ENCODE measurements around the gene WDTC1.
"Not testable (repeated sequence)": the region's sequence is repeated elsewhere in the genome, so short reads cannot be mapped to it uniquely, and the experiment has no call there.

The WDTC1 gene

DNA sequence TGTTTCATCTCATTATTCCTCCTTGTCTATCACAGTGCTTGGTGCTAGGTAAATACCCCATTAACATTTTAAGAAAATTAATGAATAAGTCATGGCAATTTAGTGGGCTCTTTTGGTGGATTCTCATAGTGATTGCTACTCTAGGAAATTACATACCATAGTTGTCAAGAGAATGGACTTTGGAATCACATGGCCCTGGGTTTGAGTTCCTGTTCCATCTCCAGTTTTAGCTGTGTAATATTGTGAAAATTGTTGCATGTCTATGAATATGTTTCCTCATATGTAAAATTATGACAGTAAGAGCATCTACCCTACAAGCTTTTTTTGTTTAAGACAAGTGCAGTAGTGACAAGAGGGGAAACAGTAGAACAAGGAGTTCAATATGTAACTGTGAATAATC is 20.7 kb downstream of the WDTC1 start:
- DNase-seq = no peak

DNA sequence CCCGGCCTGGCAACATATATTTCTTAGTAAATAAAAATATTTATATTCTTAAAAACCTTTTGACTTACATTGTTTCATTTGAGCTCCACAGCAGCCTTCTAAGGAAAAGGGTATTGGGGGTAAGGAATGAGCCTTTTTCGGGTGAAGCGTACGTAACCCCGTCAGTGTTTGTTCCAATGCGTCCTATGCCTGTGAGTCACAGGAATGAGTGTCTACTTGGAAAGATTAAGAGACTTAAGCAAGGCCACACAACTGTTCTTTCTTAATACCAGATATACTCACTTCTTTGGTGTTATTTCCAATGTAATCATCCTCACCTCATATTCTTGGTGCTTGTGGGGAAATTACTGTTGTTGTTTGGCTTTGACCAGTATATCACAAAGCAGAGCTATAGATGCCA is 22.7 kb downstream of the WDTC1 start:
- DNase-seq = no peak

DNA sequence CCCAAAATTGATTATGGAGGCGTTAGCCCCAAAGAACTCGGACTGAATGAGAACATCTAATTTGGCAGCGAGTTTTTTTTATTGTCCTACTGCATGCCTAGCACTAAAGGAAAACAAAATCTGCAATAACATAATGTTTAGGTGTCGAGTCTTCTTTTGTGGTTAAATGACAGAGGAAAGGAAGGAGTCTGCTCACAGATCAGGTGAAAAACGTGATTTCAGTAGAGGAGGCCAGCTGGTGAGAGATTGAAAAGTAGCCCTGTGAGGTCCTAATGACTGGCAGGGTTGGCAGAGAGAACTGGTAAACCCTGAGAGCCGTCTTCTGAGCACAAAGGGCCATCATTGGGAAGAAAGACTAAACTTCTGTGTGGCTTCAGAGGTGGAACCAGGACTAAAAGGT is 24.2 kb downstream of the WDTC1 start:
- no peak for DNase-seq

DNA sequence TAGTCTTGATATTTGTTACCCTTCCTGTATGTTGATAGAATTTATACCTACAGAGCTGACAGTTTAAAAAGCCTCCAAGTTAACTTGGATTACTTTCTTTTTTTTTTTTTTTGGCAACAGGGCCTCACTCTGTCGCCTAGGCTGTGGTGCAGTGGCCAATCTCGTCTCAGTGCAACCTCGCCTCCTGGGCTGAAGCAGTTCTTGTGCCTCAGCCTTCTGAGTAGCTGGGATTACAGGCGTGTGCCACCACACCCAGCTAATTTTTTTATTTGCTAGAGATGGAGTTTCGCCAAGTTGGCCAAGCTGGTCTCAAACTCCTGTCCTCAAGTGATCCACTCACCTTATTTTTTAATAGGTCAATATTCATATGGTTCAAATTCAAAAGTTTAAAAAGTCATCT is 32.7 kb downstream of the WDTC1 start:
- no peak for DNase-seq

DNA sequence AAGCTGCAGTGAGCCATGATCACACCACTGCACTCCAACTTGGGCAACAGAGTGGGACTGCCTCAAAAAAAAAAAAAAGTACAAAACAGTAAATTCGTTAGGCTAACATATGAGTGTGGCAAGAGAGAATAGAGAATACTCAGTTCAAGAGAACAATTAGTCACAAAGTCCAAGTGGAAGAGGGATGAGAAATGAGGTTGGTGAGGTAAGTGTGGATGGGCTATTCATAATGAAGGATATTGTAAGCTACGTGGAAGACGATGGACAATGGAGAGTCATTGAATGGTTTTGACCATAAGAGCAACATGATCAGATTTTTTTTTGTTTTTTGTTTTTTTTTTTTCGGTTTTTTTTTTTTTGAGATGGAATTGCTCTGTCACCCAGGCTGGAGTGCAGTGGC is 34.8 kb downstream of the WDTC1 start:
- DNase-seq = no peak

DNA sequence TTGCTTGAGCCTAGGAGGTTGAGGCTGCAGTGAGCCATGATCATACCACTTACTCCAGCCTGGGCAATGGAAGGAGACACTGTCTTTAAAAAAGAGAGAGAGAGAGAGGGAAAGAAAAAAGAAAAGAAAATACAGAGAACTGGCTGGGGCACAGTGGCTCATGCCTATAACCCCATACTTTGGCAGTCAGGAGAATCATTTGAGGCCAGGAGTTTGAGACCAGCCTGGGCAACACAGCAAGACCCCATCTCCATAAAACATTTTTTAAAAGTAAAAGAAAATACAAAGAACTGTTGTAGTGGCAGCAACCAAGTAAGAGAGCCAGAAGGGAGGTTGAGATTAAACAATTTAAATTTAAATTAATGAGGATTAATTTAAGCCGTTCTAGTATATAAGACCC is 39.8 kb downstream of the WDTC1 start:
- DNase-seq = no peak

DNA sequence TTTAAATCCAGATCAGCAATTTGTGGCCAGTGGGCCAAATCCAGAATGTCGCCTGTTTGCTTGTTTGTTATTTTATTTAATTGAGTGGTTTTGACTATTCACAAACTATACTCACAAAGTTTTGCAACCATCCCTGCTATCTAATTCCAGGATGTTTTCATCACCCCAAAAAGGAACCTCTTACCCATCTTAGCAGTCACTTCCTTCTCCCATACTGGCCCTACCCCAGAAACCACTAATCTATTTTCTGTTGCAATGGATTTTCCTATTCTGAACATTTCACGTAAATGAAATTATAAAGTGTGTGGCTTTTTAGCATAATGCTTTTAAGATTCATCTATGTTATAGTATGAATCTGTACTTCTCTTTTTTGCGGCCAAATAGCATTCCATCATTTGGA is 41.3 kb downstream of the WDTC1 start:
- no peak for DNase-seq

DNA sequence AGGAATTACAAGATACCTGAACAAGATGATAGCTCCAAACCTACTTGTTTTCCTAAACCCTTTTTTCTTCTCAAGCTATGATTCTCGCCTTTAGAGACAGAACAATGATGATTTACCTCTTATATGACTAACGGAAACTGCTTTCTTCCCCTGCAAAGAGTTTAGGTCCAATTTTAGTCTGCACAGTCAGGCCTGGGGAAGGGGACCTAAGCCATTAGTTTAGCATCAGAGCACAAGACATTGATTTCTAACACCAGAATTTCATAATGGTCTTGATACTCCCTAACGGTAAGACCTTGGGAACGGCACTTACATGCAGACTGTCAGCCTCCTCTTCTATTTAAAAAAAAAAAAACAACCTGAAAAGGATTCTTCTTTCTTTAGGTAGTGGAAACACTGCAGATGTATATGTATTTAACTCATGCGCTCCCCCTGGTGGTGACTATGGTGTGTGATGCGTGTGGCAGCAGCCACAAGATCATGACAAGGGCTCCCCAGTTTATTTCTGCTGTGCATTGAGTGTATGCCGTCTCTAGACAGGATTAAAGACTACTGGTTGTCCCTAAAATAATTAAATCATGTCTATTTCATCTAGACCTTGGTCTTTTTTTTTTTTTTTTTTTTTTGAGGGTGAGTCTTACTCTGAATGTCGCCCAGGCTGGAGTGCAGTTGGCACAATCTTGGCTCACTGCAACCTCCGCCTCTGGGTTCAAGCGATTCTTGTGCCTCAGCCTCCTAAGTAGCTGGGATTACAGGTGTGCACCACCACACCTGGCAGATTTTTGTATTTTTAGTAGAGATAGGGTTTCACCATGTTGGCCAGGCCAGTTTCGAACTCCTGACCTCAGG is 50.2 kb downstream of the WDTC1 start:
- DNase-seq = peak; percentile 74

DNA sequence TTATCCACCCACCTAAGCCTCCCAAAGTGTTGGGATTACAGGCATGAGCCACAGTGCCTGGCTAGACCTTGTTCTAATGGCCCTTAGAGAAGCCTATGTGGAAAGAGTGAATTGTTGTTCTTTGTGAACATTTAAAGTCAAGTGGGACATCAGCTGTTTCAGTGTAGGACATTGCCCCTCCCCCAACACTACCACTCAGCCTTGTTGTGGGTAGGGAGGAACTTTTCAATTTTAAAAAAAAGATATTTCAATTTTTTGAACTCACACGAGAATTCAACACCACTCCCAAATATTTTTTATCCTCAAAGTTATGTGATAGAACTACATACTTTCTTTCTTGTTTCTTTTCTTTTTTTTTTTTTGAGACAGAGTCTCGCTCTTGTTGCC is 50.8 kb downstream of the WDTC1 start:
- DNase-seq = no peak

DNA sequence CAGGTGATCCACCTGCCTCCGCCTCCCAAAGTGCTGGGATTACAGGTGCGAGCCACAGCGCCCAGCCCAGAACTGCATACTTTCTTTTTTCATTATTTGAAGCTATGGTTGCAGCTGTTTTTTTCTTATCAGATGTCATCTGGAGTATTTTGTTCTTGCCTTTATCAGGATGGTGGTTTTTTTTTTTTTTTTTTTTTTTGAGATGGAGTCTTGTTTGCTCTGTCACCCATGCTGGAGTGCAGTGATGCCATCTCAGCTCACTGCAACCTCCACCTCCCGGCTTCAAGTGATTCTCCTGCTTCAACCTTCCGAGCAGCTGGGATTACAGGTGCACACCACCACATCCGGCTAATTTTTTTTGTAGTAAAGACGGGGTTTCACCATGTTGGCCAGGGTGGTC is 51.4 kb downstream of the WDTC1 start:
- not testable (repeated sequence) for DNase-seq

DNA sequence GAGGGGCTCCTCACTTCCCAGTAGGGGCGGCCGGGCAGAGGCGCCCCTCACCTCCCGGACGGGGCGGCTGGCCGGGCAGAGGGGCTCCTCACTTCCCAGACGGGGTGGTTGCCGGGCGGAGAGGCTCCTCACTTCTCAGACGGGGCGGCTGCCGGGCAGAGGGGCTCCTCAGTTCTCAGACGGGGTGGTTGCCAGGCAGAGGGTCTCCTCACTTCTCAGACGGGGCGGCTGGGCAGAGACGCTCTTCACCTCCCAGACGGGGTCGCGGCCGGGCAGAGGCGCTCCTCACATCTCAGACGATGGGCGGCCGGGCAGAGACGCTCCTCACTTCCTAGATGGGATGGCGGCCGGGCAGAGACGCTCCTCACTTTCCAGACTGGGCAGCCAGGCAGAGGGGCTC is 54.7 kb downstream of the WDTC1 start:
- not testable (repeated sequence) for DNase-seq

DNA sequence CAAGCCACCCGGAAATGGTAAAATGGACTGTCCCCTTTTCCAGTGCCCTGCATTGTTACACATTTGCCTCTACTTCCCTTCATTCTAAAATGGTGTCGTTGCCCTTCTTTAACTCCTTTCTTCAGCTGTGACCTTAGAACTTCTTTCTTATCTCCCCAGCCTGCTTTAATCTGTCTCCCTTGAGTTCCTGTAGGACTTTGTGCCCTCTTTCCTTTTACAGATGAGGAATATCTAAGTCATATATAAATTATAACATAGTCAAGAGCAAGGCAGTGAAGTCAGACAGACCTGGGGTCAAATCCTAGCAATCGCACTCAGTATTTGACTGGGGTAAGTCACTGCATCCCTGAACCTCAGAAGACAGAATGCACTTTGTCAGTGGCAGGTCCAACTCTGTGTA is 56.1 kb downstream of the WDTC1 start:
- no peak for DNase-seq

DNA sequence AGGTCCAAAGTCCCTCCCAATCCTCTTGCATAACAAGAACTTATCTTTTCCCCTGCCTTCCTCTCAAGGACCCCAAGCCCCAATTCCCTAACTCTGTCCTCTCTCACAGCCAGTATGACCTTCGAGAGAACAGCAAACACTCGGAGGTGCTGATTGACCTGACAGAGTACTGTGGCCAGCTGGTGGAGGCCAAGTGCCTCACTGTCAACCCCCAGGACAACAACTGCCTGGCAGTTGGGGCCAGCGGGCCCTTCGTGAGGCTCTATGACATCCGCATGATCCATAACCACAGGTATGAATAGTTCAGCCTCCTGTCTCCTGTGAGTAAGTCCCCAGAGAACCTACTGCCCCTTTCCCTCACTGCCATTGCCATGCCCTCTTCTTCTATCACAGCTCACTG is 57.7 kb downstream of the WDTC1 start:
- DNase-seq = no peak

DNA sequence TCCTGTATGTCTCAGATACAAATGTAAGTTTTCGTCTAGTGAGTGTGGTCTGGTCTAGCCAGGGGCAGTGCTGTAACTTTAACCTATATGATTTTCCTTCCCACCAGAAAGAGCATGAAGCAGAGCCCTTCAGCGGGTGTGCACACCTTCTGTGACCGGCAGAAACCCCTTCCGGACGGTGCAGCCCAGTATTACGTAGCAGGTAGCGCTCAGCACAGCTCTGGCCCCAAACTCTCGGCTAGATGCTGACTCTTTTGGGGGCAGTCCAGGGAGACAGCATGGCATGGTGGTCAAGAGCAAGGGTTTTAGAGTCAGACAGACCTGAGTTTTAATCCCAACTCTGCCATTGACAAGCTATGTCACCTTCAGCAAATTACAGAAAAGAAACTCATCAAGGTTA is 59.5 kb downstream of the WDTC1 start:
- DNase-seq = no peak

DNA sequence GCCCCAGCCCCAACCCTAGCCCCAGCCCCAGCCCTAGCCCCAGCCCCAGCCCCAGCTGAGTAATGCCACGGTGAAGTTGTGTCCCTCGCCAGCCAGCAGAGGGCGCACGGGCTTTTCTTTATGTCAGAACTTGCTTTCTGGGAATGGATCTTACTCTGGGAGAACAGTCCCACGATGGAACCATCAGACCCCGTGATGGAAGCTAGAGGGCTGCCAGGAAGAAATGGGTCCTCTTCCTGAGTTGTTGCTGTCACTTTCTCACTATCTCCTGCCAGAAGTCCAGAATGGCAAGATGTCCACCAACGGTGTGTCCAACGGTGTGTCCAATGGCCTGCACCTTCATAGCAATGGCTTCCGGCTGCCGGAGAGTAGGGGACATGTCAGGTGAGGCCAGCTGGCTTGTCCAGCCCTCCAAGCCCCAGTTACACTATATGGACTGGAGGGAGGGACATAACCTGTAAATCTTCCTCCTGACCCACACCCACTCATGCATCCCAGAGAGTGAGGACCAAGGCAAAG is 62.4 kb downstream of the WDTC1 start:
- DNase-seq = peak; percentile 57

DNA sequence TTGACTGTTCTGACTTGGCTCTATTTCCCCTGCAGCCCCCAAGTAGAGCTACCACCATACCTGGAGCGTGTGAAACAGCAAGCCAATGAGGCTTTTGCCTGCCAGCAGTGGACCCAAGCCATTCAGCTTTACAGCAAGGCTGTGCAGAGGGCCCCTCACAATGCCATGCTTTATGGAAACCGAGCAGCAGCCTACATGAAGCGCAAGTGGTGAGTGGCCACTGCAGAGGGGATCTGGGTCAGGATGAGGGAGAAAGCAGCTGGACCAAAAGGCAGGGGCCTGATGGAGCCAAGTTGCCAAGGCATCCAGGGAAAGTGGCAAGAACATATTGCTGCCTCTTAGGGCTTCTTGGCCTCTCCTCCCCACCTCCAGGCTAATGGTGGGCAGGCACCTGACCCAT is 63.5 kb downstream of the WDTC1 start:
- DNase-seq = no peak

DNA sequence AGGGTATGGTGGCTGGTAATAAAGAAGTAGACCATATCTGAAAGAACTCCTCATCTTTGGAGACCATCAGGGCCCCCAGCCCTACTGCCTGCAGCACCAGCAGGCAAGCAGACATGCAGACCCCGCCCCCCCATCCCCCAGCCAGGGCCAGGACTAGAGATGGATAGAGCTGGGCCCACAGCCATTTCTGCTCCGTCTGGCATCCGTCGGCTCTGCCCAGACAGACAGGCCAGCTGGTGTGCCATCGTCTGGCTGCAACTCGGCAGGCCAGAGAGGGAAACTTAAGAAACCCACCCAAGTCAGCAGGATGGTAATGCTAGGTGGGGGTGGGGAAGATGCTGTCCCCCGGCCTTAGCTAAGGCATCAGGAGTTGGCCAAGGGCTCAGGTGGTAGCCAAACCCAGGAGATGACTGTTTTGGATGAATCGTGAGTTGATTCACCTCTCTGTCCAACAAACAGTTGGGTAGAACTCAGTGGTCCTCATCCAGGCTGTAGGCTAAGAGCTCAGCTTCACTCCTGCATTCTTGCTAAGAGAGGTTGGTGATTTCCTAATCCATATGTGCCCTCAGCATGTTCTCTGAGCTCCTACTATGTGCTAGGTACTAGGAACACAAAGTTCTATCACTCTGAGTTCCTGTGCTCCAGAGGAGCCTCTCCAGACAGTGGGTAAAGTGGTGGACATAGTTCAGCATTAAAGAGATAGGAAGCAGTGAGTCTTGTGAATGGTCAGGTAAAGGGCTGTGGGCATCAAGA is 64.4 kb downstream of the WDTC1 start:
- DNase-seq = no peak

DNA sequence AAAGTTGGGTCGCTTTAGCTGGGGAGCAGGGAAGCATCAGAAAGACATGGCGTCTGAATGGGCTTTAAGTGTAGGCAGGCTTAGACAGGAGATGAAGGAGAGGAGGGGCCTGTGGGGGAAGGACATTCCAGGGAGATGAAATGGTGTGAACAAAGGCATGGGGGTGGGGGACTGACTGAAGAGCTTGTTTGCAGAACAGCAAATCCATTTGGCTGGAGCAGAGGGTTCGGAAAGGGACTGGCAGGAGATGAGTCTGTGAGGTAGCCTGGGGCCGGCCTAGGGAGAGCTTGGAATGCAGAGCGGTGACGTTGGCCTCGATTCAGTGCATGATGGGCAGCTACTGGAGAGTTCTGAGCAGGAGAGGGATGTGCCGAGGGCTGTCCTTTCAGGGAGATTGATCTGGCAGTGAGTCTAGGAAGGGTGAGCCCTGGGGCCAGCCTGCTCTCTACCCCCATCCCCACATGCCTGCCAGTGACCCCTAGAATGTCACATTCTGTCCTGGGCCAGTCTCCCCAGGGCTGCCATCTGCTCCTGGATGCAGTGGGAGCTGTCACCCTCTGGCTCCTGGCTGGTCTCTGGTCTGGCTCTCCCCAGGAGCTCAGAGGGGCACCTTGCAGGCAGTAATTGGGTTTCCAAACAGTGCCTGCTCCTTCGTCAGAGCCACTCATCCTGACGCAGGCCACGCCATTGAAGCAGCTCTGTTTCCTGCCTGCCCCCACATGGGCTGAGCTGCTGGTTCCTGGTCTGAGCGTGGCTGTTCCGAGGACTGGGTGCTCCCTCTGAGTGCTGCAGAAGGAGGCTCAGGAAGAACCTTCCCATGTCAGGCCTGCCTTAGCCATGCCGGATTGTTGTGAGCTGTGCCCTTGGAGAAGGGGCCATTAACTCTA is 65.2 kb downstream of the WDTC1 start:
- no peak for DNase-seq

DNA sequence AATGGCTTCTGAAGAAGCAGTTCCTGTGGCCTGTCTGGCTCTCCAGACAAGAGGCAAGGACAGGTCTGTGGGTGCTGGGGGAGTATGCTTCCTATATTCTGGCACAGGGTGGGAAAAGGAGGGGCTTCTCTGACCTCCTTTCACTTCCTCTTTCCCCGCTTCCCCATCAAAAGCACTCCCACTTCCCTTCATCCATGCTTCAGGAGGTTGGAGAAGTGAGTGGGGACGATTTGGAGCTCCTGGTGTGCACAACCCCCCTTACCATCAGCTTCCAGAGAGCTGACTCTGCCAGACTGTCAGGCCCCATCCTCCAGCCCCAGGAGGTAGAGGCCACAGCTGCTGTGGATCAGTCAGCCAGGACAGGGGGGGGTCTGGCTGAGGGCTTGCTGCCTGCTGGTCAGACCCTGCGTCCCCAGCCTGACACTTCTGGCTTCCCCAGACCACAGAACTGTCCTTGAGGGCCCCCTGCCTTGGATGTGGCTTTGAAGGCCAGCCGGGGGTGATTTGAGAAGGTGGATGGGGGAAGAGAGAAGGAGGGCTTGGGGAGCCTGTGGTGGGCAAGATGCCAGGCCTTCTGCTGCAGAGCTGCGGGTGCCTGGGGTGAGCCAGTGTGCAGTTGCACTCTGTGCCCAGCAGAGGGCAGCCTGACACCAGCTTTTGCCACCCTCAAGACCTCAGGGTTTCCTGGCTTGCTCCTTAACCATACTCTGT is 66.1 kb downstream of the WDTC1 start:
- peak; percentile 70 for DNase-seq

DNA sequence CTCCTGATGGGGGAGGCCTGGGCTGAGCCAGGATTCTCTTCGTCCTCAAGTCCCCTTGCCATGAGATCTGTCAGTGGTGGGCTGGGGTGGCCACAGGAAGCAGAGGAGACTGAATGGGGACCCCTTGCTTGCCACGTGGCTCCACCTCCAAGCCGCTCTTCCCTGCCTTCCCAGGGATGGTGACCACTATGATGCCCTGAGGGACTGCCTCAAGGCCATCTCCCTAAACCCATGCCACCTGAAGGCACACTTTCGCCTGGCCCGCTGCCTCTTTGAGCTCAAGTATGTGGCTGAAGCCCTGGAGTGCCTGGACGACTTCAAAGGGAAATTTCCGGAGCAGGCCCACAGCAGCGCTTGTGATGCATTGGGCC is 66.6 kb downstream of the WDTC1 start:
- DNase-seq = no peak

DNA sequence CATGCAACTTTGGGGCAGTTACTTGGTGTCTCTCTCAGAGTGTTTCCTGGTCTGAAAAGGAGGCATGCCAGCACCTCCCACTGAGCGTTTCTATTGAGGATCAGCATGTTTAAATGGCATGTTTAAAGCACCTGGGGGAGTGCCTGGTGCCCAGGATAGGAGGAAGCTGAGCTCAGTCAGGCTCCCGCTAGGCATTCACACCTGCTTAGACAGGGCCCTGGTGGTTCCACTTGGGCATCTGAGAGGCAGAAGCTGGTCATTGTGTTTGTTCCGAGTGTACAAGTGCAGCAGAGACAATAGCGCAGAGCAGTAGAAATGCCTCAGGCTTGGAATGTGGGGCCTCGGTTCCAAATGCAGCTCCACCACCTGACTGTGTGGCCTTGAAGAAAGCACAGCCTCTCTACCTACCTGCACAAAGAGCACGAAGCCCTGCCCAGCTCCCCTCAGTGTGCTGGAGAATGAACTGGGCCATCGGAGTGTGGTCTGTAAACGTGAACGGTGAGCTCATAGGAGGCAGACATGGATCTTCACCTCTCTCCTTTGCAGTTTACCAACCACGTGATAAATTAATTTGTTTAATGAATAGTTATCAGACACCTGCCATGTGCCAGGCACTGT is 67.3 kb downstream of the WDTC1 start:
- no peak for DNase-seq

DNA sequence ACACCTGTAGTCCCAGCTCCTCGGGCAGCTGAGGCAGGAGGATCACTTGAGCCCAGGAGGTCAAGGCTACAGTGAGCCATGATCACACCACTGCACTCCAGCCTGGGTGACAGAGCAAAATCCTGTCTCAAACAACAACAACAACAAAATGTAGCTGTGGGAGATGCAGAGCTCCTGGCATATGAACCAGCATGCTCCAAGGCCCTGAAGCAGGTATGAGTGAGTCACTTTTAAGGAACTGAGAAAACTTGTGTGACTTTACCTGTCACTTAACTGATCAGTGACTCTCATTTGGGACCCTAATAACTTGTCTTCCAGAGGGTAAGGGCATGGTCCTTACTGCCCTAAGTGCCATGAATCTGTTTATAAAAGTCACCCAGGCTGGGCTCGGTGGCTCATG is 68.2 kb downstream of the WDTC1 start:
- DNase-seq = no peak

All from NCI-H1436 (cell line).